ENCODE measurements around the gene INTS2.
"Not testable (repeated sequence)": the region's sequence is repeated elsewhere in the genome, so short reads cannot be mapped to it uniquely, and the experiment has no call there.

INTS2 gene

DNA sequence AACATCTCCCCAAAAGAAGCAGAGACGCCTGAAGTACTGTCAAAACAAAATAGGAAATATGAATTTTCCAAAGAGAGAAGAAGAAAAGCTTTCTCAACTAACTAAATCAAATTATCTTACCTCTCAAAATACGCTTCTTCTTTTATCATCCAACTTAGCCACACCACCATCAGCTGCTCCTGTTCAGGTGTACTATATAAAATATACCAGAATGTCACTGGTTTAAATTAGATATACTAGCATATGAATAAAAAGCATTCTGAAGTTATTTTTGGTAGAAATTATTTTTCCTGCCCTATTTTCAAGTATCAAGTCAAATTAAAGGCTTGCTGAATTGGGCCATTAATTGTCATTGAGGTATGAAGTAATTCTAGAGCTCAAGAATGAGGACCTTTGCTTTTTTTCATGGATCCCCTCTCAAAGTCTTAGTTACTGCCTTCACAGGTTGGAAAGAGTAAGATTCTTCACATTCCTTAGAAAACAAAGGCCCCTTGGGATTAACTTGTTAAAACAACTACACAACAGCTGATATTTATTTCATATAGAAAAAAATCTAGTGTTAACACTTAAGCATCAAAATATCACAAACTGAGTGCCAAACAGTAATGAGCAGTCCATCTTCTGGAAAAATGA, 30.1 kb downstream of the INTS2 start:
- no peak for DNase-seq (ENCODE audit: low spot score)

DNA sequence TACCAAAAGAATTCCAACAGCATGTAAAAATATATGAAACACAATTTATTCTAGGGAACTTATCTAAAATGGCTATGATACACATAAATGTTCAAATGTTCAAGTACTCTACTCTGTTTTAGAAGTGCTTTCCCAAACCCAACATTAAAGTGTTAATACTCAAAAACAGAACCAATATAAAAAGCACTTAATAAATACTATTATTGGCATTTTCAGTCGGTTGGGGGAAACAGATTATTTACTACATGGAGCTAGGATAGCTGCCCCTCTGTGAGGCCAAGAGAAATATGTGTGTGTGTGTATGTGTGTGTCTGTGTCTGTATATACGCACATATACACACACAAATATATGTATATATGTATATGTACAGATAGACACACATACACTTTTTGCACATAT, 32.4 kb downstream of the INTS2 start:
- DNase-seq (ENCODE audit: low spot score): no peak

DNA sequence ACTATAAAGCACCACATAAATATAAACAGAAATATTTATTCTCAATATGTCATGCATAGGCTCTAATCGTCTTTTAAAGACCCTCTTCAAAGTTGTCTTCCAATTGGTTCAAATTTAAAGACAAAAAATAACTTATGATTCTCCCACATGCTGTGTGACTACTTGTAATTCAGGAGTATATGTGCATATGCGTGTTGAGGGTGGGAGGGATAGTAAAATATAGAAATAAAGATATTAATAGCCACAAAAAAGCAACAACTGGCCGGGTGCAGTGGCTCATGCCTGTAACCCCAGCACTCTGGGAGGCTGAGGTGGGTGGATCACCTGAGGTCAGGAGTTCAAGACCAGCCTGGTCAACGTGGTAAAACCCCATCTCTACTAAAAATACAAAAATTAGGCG, 33.5 kb downstream of the INTS2 start:
- not testable (repeated sequence) for DNase-seq (ENCODE audit: low spot score)

DNA sequence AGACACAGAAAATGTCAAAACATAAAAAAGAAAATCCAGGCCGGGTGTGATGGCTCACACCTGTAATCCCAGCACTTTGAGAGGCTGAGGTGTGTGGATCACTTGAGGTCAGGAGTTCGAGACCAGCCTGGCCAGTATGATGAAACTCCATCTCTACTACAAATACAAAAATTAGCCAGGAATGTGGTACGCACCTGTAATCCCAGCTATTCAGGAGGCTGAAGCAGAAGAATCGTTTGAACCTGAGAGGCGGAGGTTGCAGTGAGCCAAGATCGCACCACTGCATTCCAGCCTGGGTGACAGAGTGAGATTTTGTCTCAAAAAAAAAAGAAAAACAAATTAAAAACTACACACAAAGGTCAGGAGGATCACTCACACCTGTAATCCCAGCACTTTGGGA, 40.0 kb downstream of the INTS2 start:
- DNase-seq (ENCODE audit: low spot score): not testable (repeated sequence)

DNA sequence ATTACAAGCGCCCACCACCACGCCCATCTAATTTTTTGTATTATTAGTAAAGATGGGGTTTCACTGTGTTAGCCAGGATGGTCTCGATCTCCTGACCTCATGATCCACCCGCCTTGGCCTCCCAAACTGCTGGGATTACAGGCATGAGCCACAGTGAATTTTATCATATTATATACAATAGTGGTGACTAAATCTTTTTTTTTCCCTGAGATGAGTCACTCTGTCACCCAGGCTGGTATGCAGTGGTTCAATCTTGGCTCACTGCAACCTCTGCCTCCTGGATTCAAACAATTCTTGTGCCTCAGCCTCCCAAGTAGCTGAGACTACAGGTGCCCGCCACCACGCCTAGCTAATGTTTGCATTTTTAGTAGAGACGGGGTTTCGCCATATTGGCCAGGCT, 41.9 kb downstream of the INTS2 start:
- not testable (repeated sequence) for DNase-seq (ENCODE audit: low spot score)

DNA sequence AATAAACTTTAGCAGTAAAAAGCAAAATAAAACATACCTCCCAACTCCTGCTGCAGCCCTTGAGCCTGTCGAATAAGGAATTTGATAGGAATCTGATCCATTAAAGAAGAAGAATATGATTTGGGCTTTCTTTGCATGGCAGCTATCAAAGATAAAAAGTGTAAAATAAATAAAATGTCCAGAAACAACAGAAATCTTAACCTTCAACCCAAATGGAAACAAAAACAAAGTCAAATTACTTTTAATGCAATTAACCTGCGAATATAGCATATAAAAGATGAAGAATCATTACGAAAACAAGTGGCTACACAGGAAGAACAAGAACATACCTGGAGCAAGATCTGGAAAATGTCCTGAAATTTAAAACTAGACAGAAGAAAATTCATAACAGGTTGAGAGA, 42.9 kb downstream of the INTS2 start:
- DNase-seq (ENCODE audit: low spot score): no peak

DNA sequence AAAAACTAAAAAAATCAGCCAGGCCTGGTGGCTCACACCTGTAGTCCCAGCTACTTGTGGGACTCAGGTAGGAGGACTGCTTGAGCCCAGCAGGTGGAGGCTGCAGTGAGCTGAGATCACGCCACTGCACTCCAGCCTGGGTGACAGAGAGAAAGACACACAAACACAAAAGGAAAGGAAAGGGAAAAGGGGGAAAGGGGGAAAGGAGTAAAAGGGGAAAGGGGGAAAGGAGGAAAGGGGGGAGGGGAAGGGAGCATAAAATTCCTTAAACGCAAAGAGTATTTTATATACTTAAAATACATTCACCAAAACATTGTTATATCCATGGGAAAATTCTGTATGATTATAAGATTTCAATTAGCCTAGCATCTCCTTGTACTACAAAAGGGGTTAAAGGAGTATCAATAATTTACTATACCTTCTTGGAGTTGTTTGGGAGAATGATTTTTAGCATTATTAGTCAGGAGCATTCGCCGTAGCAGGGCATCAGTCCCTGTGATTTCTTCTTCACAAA, 47.1 kb downstream of the INTS2 start:
- no peak for DNase-seq (ENCODE audit: low spot score)

DNA sequence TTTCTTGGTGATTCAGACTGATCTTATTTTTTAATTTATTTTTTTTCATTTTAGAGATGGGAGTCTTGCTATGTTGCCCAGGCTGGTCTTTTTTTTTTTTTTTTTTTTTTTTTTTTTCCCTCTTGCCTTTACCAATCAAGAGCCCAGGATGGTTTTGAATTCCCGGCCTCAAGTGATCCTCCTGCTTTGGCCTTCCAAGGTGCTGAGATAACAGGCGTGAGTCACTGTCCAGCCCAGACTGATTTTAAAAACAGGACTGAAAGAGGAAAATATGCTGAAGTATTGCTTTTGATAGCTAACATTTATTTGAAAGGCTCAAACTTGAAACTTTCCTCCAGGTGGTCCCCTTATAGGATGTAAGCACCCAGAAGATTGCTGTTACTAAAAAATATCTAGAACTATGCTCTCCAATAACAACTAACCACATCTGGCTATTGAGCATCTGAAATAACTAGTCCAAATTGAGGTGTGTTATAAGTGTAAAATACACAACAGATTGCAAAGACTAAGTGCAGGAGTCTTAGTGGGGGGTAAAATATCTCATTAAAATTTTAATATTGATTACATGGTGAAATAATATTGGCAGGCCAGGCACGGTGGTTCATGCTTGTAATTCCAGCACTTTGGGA, 48.7 kb downstream of the INTS2 start:
- no peak for DNase-seq (ENCODE audit: low spot score)

DNA sequence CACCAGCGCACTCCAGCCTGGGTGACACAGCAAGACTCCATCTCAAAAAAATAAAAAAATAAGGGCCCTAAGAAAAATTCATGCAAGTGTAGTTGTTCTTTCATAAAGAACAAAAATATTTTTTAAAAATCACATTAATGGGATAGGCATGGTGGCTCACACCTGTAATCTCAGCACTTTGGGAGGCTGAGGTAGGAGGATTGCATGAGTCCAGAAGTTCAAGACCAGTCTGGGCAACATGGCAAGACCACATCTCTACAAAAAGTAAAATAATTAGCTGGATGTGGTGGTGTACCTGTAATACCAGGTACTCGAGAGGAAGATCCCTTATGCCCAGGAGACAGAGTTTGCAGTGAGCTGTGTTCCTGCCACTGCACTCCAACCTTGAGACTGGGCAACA, 49.3 kb downstream of the INTS2 start:
- no peak for DNase-seq (ENCODE audit: low spot score)

DNA sequence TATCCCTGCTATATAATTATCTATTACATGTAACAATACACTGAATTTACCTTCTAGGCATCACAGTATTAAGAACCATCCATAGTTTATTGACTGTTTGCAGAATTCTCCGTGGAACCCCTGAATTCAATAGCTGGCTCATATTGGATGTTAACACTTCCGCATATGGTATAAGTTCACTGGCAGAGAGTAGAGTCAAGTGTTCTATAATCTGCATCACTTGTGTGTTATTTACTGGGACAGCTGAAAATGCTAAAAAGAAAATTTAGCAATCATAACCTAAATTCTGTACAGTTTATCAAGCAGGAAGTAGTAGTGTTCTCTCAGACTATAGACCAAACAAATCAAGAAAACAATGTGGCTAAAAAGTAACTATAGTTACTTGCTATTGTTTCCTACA, 49.9 kb downstream of the INTS2 start:
- DNase-seq (ENCODE audit: low spot score): no peak

DNA sequence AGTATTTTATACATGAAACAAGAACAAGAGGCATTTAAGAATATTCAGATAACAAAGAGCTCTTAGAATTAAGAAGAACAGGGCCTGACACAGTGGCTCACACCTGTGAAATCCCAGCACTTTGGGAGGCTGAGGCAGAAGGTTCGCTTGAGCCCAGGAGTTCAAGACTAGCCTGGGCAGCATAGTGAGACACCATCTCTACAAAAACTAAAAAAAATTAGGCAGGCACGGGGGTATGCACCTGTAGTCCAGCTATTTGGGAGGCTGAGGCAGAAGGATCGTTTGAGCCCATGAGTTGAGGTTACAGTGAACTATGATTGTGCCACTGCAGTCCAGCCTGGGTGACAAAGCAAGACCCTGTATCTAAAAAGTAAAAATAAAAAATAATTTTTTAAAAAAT, 52.0 kb downstream of the INTS2 start:
- no peak for DNase-seq (ENCODE audit: low spot score)

DNA sequence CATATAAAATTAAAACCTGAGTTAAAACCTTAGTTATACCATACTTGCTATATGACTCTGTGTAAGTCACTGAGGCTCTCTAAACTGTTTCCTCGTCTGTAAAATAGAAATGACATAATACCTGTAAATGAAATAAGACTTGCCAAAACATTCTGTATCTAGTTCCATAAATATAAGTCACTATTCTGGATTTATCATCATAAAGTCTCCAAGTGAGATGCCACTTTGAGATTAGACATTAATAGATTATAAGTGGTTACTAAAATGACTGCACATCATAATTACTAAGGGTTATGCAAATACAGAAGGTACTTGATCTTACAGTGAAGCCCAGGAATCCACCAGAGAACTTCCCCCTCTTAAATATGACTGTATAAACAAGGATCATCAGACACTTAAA, 52.5 kb downstream of the INTS2 start:
- no peak for DNase-seq (ENCODE audit: low spot score)

DNA sequence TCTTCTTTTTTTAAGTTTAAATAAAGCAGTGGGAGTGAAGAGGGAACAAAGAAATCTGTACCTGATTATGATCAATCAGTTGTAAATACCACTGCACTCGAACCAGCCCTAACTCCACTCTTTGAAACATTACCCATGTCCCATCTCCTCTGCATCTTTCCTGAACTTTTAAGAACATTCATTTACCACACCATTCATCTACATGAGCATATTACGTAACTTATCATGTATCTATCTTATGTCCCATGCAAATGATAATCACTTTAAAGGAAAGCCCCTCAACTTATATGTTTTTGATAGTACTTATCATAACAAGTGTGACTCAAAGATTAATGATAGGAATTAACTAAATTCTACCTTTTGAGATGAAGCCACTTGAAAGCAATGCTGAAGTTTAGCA, 53.7 kb downstream of the INTS2 start:
- no peak for DNase-seq (ENCODE audit: low spot score)

DNA sequence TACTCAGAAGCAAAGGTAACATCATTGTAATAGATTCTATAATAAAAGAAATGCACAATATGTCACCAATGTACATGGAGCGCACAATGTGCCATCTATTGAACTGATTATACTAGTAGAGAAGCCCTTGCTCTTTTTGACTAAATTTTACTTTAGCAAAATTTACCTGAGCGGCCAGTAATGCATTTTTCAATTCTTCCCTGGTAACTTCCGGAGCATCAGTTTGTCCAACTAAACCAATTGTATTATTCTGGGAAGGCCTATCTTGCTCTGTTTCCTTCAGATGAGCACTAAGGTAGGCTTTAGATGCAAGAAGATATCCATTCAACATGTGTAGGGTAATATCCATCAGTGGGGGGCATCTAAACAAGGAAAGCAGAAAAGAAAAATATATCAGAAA, 55.7 kb downstream of the INTS2 start:
- DNase-seq (ENCODE audit: low spot score): no peak

DNA sequence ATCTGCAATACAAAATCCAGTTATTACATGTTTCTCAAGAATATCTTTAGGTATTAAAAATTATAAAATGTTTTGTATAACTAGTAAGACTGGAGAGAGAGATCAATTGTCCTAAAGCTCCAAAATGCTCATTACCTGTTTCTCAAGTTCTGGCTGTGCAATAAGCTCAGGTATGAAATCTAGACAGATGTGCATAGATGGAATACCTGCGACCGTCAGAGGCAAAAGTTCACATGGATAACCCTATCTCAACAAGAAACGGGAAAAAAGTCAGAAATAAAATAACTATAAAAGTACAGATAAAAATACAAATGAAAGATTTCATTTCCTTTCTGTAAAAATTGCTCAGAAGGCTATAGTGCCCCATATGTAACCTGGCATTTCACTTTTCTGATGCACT, 58.6 kb downstream of the INTS2 start:
- no peak for DNase-seq (ENCODE audit: low spot score)

DNA sequence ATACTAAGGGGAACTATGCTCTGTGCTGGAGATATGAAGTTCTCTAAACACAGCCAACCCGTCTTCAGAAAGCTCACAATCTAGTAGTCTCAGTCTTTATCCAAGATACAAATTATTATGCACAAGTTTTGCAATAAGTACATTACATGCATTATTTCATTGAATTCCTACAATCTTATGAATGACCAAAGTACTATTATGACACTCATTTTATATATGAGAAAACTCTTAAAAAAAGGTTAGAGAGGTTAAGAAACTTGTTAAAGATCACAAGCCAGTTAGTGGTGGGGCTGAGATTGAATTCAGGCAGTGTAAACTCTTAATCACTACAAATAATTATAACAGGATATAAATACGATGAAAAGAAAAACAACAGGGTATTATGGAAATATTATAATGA, 59.7 kb downstream of the INTS2 start:
- no peak for DNase-seq (ENCODE audit: low spot score)

DNA sequence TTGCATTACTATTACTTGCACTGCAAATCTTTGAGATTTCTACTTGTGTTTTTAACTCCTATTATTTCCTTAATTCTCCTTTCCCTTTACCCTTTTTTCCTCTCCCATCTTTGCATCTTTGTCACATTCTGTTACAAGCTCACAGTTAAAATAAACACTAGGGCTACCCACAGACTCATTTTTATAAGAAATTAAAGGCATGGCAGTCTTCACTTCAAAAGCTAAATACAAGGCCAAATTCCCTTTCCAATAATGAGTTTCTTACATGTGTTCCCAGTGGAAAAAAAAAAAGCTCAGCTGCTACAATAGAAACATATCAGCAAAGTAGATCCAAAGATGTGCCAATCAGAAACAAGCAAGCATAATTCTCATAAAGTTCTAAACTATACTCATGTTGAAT, 60.7 kb downstream of the INTS2 start:
- DNase-seq (ENCODE audit: low spot score): no peak

DNA sequence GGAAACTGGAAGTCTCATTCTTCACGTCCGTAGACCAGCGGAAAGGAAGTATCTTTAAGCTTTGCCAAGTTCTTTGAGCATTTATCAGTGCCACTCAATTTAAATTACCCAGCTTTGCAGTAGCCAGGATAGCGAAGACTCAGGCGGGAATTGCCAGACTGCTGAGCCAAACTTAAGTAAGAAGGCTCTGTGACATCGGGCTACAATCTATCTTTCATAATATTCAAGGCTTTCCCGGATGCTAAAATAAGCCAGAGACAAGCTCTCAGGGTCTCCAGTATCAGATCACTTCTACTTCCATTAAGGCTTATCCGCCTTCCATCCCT, 64.0 kb downstream of the INTS2 start:
- no peak for DNase-seq (ENCODE audit: low spot score)

DNA sequence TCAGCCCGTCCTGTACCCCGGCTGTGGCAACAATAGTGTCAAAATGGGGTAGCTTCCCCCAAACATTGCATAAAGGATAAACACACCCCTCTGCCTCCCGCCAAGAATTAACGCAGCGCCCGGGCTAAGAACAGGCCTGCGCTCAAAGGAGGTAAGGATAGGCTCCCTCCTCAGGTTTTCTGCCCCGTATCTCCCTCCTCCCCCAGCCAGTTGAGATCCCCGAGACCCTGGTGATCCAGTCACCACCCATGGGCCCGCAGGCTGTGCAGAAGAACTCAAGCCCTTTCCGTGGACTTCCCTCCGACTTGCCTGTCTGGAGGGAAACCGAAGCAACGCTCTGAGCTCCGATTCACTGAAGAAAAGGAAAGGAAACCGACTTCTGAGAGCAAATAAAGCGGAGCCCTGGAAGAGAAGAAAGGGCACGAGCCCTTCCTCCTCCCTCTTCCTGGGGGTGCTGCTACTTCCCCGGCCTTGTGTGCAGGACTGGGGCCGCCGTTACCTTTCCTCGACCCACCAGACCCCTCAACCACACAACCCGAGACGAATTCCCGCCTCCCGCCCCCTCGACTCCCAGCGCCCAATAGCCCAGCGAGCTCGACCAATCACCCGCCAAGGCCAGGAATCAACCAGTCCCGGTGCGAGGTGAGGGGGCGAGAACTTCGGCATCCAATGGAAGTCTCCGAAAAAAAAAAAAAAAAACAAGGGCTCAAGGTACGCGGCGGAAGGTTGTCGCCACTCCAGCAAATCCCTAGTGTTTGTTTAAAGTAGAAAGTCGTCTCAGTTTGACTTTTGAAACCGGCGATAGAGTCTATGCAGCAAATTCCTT, 64.6 kb downstream of the INTS2 start, which contains the start of gene BRIP1:
Gene BRIP1, minus strand, starts transcription at position 554 of the 826 bp plus-strand sequence. CDS start 1,989 bp downstream, outside the sequence.
- peak; percentile 97 for DNase-seq (ENCODE audit: low spot score)

DNA sequence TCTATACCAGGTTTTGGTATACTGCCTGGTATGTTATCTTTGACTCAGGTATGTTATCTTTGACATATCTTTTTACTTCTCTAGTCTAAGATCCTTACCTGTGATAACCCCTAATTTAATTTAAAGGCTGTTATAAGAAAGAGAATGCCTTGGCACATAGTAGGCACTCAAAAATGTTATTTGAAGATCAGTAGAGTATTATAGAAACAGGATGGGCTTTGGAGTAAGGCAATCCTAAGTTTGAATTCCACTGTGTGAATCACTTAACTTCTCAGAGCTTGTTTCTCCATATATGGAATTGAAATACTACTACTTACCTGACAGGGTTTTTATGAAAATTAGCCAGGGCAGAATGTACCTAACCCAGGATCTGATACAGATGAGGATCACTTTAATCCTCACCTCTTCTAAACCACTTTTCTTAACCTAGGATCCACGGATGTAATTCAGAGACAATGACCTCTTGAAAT, 65.6 kb downstream of the INTS2 start:
- DNase-seq (ENCODE audit: low spot score): peak; percentile 27

DNA sequence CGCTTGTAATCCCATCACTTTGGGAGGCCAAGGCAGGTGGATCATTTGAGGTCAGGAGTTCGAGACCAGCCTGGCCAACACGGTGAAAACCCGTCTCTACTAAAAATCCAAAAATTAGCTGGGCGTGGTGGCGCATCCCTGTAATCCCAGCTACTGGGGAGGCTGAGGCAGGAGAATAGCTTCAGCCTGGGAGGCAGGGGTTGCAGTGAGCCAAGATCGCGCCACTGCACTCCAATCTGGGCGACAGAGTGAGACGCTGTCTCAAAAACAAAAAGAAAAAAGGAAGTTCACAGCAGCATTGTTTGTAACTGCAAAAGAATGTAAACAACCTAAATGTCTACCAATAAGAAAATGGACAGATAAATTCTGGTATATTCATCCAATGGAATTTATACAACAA, 67.4 kb downstream of the INTS2 start:
- DNase-seq (ENCODE audit: low spot score): not testable (repeated sequence)

DNA sequence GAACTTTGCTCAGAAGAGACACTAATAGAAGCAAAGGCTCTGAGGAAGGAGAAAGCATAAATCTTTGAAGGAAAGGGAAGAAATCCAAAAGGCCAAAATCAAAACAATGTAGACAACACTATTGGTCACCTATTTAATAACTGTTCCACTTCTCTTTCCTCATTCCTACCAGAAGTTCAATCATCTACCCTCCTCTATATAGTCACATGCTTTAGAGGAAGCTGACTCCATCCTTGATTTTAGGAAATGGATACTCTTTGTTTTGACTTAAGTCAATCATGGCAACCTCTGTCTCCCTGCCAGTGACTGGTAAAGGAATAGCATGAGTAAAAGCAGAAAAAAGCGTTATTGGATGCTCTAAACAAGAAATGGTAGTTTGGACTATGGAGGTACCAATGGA, 71.7 kb downstream of the INTS2 start:
- no peak for DNase-seq (ENCODE audit: low spot score)

DNA sequence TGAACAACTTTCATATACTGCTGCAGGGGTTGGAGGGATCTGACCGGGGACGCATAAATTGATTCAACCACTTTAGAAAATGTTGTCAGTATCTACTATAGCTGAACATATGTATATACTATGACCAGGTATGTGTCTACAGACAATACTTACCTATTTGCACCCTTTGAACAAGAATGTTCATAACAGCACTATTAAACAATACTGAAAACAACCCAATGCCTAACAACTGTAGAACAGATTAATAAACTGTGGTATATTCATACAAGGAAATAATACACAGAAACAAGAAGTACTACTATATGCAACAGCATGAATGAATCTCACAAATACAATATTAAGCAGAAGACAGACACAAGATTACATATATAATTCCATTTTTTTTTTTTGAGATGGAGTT, 74.9 kb downstream of the INTS2 start:
- DNase-seq (ENCODE audit: low spot score): no peak
